HFF-Myc (cell line): ENCODE measurements around the gene OTX1.

Experiments
- DNase-seq: peaks from one replicate; pipeline ENCODE4 v3.0.0-alpha.2; 2011; ENCODE audit warnings: low read depth; ENCODE audit errors: extremely low read depth
- H3K4me3 ChIP-seq: replicated peaks from 2 replicates; pipeline ENCODE4 v1.5.1; 2011; ENCODE audit warnings: low read depth, mild to moderate bottlenecking, control low read depth, low read length
- CTCF ChIP-seq: IDR thresholded peaks from 2 replicates; pipeline ENCODE4 v1.5.1; 2012; ENCODE audit warnings: mild to moderate bottlenecking, low read depth, low read length, control low read depth; ENCODE audit errors: missing control alignments

The OTX1 gene

GRCh38 chr2:63054841-63055225 is 4.2 kb downstream of the OTX1 start:
- no peak for TF ChIP-seq CTCF
- no peak overlapping the region for H3K4me3 ChIP-seq
- DNase-seq: no peak

GRCh38 chr2:63055226-63056106 is 4.8 kb downstream of the OTX1 start:
- no peak for DNase-seq
- H3K4me3 ChIP-seq: peak overlapping the region; percentile 22

GRCh38 chr2:63056107-63057050 is 5.7 kb downstream of the OTX1 start:
- TF ChIP-seq CTCF: no peak
- peak overlapping the region; percentile 22; the same call in 1 of the 2 replicates for H3K4me3 ChIP-seq
- no peak for DNase-seq

More at GRCh38 chr2:63055226-63056106, 4.8 kb downstream of the OTX1 start:
- TF ChIP-seq CTCF: no peak

GRCh38 chr2:63057249-63058143 is 6.9 kb downstream of the OTX1 start:
- no peak for TF ChIP-seq CTCF
- no peak for DNase-seq
- H3K4me3 ChIP-seq: no peak overlapping the region

GRCh38 chr2:63058144-63058920 is 7.7 kb downstream of the OTX1 start:
- no peak for TF ChIP-seq CTCF
- no peak for DNase-seq
- H3K4me3 ChIP-seq: no peak overlapping the region
